ENCODE data around the gene CLSTN2. TPM values are rescaled to one million over a fixed set of nuclear protein-coding genes. Genes with fewer than 3 reads are reported as not detected.

The CLSTN2 gene
- total RNA-seq, 1 experiment from 2014 or later: 0.68 TPM

GRCh38 chr3:139979991-139980390 is 45.0 kb downstream of the CLSTN2 start:
- Histone ChIP-seq H4K8ac (replicated peaks; ENCODE audit: insufficient read length, low read depth, low read length) (no peak overlapping the region), H3K23me2 (ENCODE audit: insufficient read length, low read depth, low read length, poor library complexity, severe bottlenecking) (no peaks in the 10 kb centered on the region), H3K18ac (ENCODE audit: insufficient read length, low read depth, low read length) (no peak overlapping the region), H3K23ac (ENCODE audit: insufficient read length, low read depth, low read length) (no peak overlapping the region), H4K91ac (ENCODE audit: insufficient read length, low read depth, low read length) (no peak overlapping the region), H3K79me1 (ENCODE audit: insufficient read depth, low read depth, low read length, poor library complexity, severe bottlenecking) (no peaks in the 10 kb centered on the region), H2AFZ (ENCODE audit: low read length) (no peak overlapping the region), H3K27me3 (ENCODE audit: insufficient read depth, low read length) (no peaks in the 10 kb centered on the region), H2BK20ac (ENCODE audit: low read depth, low read length, poor library complexity, severe bottlenecking) (no peak overlapping the region), H3K79me2 (ENCODE audit: insufficient read depth, low read length) (no peaks in the 10 kb centered on the region), H2BK15ac (ENCODE audit: low read depth, low read length) (no peak overlapping the region), H3K4me1 (ENCODE audit: insufficient read depth, low read length) (no peaks in the 10 kb centered on the region), H2AK5ac (ENCODE audit: insufficient read length, low read length) (no peak overlapping the region), H4K20me1 (ENCODE audit: control insufficient read depth, insufficient read depth, insufficient read length) (no peaks in the 10 kb centered on the region), H3K14ac (ENCODE audit: insufficient read depth, low read length) (no peak overlapping the region), H3T11ph (ENCODE audit: low read length) (no peak overlapping the region), H3K56ac (ENCODE audit: insufficient read length, low read depth, low read length) (no peak overlapping the region), H3K9me3 (ENCODE audit: control insufficient read depth, low read depth, low read length) (no peaks in the 10 kb centered on the region), H4K5ac (ENCODE audit: insufficient read length, low read depth, low read length) (no peak overlapping the region), H3K4ac (ENCODE audit: low read depth, low read length) (no peak overlapping the region), H3K27ac (ENCODE audit: insufficient read length, low read depth, low read length) (no peak overlapping the region), H3K4me2 (ENCODE audit: insufficient read depth, insufficient read length, low read length) (no peak overlapping the region), H3K9ac (ENCODE audit: extremely low read depth, insufficient read length, low read length) (no peak overlapping the region), H2BK120ac (ENCODE audit: low read depth, low read length, poor library complexity, severe bottlenecking) (no peak overlapping the region), H2BK5ac (ENCODE audit: insufficient read length, low read length) (no peak overlapping the region), H2BK12ac (ENCODE audit: insufficient read length, low read depth, low read length) (no peak overlapping the region)
- H3K4me3 Mint-ChIP-seq: no peak overlapping the region
- DNase-seq: peak; percentile 0
- H3K4me1 Mint-ChIP-seq: no peaks in the 10 kb centered on the region
- H3K27me3 Mint-ChIP-seq (ENCODE audit: low read depth): peaks cover 8% of the 10 kb centered on the region
- TF ChIP-seq CTCF (conservative IDR thresholded peaks at IDR 0.05): no peak
- no peaks in the 10 kb centered on the region for H3K36me3 Mint-ChIP-seq (ENCODE audit: insufficient read depth in 1 of 3, low read depth in 3 of 3)
- no peak overlapping the region for H3K27ac Mint-ChIP-seq
- no CpG with 5 or more reads among the region's 1 CpG for WGBS (ENCODE audit: extremely low coverage, insufficient read length, low lambda C conversion rate)
- no peaks in the 10 kb centered on the region for H3K9me3 Mint-ChIP-seq

All from H9 (cell line).